ENCODE measurements around the gene CD300LD.
"Not testable (repeated sequence)": the region's sequence is repeated elsewhere in the genome, so short reads cannot be mapped to it uniquely, and the experiment has no call there.

Gene CD300LD

GRCh38 chr17:74633326-74633725 is 41.2 kb upstream of the CD300LD start:
- Histone ChIP-seq H3K36me3 (ENCODE audit: insufficient read depth, low read length) (no peaks in the 10 kb centered on the region), H3K9ac (ENCODE audit: low read length) (no peak overlapping the region), H3K27me3 (ENCODE audit: insufficient read depth, low read length) (no peaks in the 10 kb centered on the region), H2AFZ (ENCODE audit: low read length) (no peak overlapping the region), H3K4me2 (ENCODE audit: low read length) (no peak overlapping the region), H4K20me1 (ENCODE audit: insufficient read depth, low read length) (no peaks in the 10 kb centered on the region), H3K79me2 (ENCODE audit: insufficient read depth, low read length) (no peaks in the 10 kb centered on the region), H3K9me3 (ENCODE audit: low read length) (no peaks in the 10 kb centered on the region), H3K4me3 (ENCODE audit: low read depth, low read length, poor library complexity, severe bottlenecking) (no peak overlapping the region), H3F3A (ENCODE audit: insufficient read depth, low read length) (no peaks in the 10 kb centered on the region), H3K9me2 (ENCODE audit: low read depth, low read length) (no peaks in the 10 kb centered on the region), H3K4me1 (ENCODE audit: insufficient read depth, low read length, severe bottlenecking) (no peaks in the 10 kb centered on the region), H3K27ac (ENCODE audit: low read depth, low read length, poor library complexity, severe bottlenecking) (no peak overlapping the region)
- TF ChIP-seq CTCF (IDR thresholded peaks at IDR 0.05; ENCODE audit: low read length) (no peak), EZH2 (IDR thresholded peaks at IDR 0.05; ENCODE audit: borderline replicate concordance, low read length) (no peak)

DNA sequence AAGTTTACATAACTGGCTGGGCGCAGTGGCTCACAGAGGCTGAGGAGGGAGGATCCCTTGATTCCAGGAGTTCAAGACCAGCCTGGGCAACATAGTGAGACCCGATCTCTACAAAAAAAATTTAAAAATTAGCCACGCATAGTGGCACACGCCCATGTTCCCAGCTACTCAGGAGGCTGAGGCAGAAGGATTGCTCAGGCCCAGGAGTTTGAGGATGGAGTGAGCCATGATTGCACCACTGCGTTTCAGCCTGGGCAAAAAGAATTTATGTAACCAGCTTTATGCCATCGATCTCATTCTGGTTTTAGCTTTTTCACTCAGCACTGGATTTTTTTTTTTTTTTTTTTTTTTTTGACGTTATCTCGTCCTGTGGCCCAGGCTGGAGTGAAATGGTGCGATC is 40.5 kb upstream of the CD300LD start:
- no peaks in the 10 kb centered on the region for H4K20me1 ChIP-seq (ENCODE audit: insufficient read depth, low read length)
- no peak overlapping the region for H3K4me3 ChIP-seq (ENCODE audit: low read depth, low read length, poor library complexity, severe bottlenecking)
- H3F3A ChIP-seq (ENCODE audit: insufficient read depth, low read length), result no peaks in the 10 kb centered on the region
- TF ChIP-seq EZH2 (IDR thresholded peaks at IDR 0.05; ENCODE audit: borderline replicate concordance, low read length) (no peak), CTCF (IDR thresholded peaks at IDR 0.05; ENCODE audit: low read length) (no peak)
- no peaks in the 10 kb centered on the region for H3K9me2 ChIP-seq (ENCODE audit: low read depth, low read length)
- no peak overlapping the region for H3K9ac ChIP-seq (ENCODE audit: low read length)
- no peaks in the 10 kb centered on the region for H3K4me1 ChIP-seq (ENCODE audit: insufficient read depth, low read length, severe bottlenecking)
- H2AFZ ChIP-seq (ENCODE audit: low read length), result no peak overlapping the region
- no peak overlapping the region for H3K27ac ChIP-seq (ENCODE audit: low read depth, low read length, poor library complexity, severe bottlenecking)
- H3K4me2 ChIP-seq (ENCODE audit: low read length), result no peak overlapping the region
- H3K27me3 ChIP-seq (ENCODE audit: insufficient read depth, low read length), result no peaks in the 10 kb centered on the region
- no peaks in the 10 kb centered on the region for H3K9me3 ChIP-seq (ENCODE audit: low read length)
- no peaks in the 10 kb centered on the region for H3K79me2 ChIP-seq (ENCODE audit: insufficient read depth, low read length)
- no peaks in the 10 kb centered on the region for H3K36me3 ChIP-seq (ENCODE audit: insufficient read depth, low read length)

GRCh38 chr17:74631468-74632450 is 39.7 kb upstream of the CD300LD start:
- Histone ChIP-seq H3K27ac (ENCODE audit: low read depth, low read length, poor library complexity, severe bottlenecking) (no peak overlapping the region), H3K4me2 (ENCODE audit: low read length) (no peak overlapping the region)

GRCh38 chr17:74630251-74630650 is 38.2 kb upstream of the CD300LD start:
- H3K4me2 ChIP-seq (ENCODE audit: low read length); H3K9me2 ChIP-seq (ENCODE audit: low read depth, low read length); H4K20me1 ChIP-seq (ENCODE audit: insufficient read depth, low read length); H3K4me1 ChIP-seq (ENCODE audit: insufficient read depth, low read length, severe bottlenecking); H3K27me3 ChIP-seq (ENCODE audit: insufficient read depth, low read length); H3K9me3 ChIP-seq (ENCODE audit: low read length); H2AFZ ChIP-seq (ENCODE audit: low read length); H3K27ac ChIP-seq (ENCODE audit: low read depth, low read length, poor library complexity, severe bottlenecking); H3K36me3 ChIP-seq (ENCODE audit: insufficient read depth, low read length); H3F3A ChIP-seq (ENCODE audit: insufficient read depth, low read length); H3K9ac ChIP-seq (ENCODE audit: low read length); H3K79me2 ChIP-seq (ENCODE audit: insufficient read depth, low read length); H3K4me3 ChIP-seq (ENCODE audit: low read depth, low read length, poor library complexity, severe bottlenecking): not testable (repeated sequence)

More at GRCh38 chr17:74631468-74632450, 39.7 kb upstream of the CD300LD start:
- TF ChIP-seq EZH2 (IDR thresholded peaks at IDR 0.05; ENCODE audit: borderline replicate concordance, low read length) (no peak), CTCF (IDR thresholded peaks at IDR 0.05; ENCODE audit: low read length) (no peak)
- no peaks in the 10 kb centered on the region for H3K36me3 ChIP-seq (ENCODE audit: insufficient read depth, low read length)
- H3K9me2 ChIP-seq (ENCODE audit: low read depth, low read length), result no peaks in the 10 kb centered on the region
- no peak overlapping the region for H3K4me3 ChIP-seq (ENCODE audit: low read depth, low read length, poor library complexity, severe bottlenecking)
- no peaks in the 10 kb centered on the region for H3K79me2 ChIP-seq (ENCODE audit: insufficient read depth, low read length)
- no peaks in the 10 kb centered on the region for H3F3A ChIP-seq (ENCODE audit: insufficient read depth, low read length)
- H3K9me3 ChIP-seq (ENCODE audit: low read length), result no peaks in the 10 kb centered on the region
- no peaks in the 10 kb centered on the region for H4K20me1 ChIP-seq (ENCODE audit: insufficient read depth, low read length)
- H3K4me1 ChIP-seq (ENCODE audit: insufficient read depth, low read length, severe bottlenecking), result no peaks in the 10 kb centered on the region
- H3K27me3 ChIP-seq (ENCODE audit: insufficient read depth, low read length), result no peaks in the 10 kb centered on the region
- no peak overlapping the region for H2AFZ ChIP-seq (ENCODE audit: low read length)
- H3K9ac ChIP-seq (ENCODE audit: low read length), result no peak overlapping the region
